ENCODE measurements around the gene ERFL.

The ERFL gene

GRCh38 chr19:41928221-41928683 lies at the start of gene ERFL:
Gene ERFL, minus strand, starts transcription at chr19:41928449. Its CDS starts 15,530 bp downstream, at chr19:41912919.
- DNase-seq: no peak

GRCh38 chr19:41977916-41978315 lies 49.7 kb upstream of the ERFL start:
- DNase-seq: no peak

- DNase-seq: no peak
Observed at GRCh38 chr19:41974652-41975051, 46.4 kb upstream of the ERFL start.

DNA sequence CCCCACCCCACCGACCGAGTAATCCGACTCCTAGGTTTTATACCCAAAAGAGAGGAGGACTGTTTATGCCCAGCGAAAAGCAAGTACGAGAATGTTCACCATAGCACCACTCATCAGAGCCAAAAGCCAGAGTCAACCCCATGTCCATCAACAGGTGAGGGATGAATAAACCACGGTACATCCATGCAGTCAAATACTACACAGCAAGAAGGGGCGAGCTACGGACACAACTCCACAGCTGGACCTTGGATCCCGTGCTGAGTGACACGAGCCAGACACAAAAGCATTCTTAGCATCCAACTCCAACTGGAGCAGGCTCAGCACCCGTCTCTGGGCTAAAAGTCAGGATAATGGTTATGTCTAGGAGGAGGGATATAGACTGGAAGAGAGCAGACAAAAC lies 43.1 kb upstream of the ERFL start:
- DNase-seq: no peak

GRCh38 chr19:41969772-41970458 lies 41.7 kb upstream of the ERFL start:
- no peak for DNase-seq

DNA sequence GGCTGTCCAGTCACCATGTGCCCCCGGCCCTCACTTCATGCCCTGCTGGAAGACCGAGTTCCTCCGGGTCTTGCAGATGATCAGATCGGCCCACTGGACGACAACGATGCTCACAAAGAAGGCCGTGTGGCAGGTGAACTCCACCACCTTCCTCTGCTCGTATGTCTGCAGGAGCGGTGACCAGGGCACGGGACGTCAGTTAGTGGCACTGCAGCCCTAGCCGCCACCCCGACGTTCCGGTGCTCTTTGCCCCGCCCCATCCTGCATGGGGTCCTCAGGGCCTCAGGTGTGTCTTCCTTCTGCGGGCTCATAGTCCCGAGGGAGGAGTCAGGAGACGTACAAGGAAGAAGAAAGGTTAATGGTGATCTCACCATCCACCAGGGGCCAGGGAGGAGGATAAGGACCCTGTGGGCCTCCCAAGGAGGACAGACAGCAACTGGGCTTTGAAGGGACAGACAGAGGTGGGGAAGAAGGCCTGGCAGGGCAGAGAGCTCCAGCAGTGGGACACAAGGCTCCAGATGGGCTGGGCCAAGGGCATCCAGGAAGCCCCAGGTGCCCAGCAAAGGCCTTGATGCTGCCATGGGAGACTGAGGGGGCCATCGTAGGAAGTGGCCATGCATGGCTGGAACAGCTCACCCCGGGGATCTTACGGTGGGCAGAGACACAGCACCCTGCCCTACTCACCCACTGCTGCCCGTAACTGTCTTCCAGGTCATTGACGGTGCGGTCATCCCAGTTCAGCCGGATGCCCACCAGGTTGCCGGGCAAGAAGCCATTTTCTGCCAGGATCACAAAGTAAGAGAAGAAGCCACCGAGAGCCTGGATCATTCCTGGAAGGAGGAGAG lies 40.7 kb upstream of the ERFL start:
- DNase-seq: no peak

GRCh38 chr19:41967054-41967783 lies 39.0 kb upstream of the ERFL start:
- no peak for DNase-seq

- no peak for DNase-seq
Observed at GRCh38 chr19:41965106-41965505, 36.9 kb upstream of the ERFL start.

- no peak for DNase-seq
Observed at GRCh38 chr19:41960973-41961372, 32.7 kb upstream of the ERFL start.

DNA sequence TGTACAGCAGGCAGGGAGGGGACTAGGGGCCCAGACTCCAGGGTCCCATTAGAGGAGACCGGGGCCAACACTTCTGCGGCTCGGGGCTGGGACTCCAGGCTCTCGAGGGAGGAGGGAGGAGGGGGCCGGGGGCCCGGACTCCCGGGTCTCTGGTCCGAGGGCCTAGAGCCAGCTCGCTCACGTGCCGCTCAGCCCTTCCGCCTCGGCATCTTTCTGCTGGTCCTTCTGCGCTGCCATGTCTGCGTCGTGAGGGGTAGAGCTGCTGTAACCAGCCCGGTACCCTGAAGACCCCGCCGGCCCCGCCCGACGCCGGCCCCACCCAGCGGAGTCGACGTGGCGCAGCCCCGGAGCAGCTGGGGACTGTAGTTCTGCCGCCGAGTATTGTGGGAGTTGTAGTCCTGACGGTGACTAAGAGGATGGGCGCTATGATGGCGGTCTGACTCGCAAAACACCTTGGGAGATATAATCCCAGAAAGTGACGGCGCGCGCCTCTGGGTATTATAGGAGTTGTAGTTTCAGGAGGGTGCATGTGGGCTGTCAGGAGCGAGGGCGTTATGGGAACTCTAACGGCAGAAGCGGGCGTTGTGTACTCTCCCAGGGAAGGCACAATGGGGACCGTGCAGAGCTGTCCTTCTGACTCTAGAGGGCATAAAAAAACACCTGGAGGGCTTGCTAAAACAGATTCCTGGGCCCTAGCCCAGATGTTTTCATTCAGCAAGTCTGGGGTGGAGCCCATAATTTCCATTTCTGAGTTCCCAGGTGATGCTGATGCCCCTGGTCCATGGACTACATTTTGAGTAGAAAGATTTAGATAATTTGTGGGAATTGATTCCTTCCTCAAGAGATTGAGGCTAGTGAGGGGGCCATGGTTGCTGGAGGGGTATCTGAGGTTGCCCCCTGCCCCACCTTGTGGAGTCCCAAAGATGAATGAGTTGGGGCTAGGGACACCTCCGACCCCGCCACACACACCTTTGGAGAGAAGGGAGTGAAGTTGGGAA lies 31.1 kb upstream of the ERFL start, which contains the start of gene RABAC1:
RABAC1 (minus strand) TSS at position 266 of the 998 bp plus-strand sequence; CDS start at position 237, 29 bp downstream.
- DNase-seq: peak; percentile 87

GRCh38 chr19:41958367-41959055 lies 30.3 kb upstream of the ERFL start:
- peak; percentile 79 for DNase-seq

GRCh38 chr19:41957838-41958366 lies 29.7 kb upstream of the ERFL start:
- peak; percentile 82 for DNase-seq

GRCh38 chr19:41957161-41957837 lies 29.1 kb upstream of the ERFL start:
- DNase-seq: no peak

DNA sequence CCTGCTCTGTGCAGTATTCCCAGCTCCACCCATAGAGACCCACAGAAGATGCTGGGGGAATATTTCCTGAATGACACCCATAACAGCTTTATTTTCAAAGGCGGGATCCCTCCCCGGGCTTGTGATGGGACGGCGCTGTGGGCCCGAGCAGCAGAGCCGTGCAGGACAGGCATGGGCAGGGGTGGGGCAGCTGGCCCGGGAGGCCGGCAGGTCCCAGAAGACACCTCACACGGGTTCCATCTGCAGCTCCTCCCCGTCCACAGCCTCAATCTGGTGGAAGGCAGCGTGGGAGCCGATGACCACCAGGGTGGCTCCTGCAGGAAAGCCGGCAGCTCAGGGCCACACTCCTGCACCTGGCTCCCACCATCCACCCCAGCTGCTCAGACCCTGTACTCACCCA lies 28.4 kb upstream of the ERFL start:
- no peak for DNase-seq

DNA sequence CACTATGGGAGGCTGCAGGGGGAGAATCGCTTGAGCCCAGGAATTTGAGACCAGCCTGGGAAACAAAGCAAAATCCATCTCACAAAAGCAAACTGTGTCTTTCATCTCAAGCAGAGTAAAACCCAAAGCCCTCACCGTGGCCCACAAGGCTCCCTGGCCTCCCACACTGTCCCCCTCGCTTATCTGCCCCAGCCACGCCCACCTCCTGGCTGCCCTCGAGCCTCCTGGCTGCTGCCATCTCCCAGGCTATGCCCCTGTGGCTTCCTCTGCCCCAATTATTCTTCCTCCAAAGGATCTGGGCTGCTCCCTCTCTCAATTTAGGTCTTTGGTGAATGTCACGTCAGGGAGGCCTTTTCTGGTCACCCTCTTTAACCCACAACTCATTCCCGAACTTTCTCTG lies 27.3 kb upstream of the ERFL start:
- no peak for DNase-seq

DNA sequence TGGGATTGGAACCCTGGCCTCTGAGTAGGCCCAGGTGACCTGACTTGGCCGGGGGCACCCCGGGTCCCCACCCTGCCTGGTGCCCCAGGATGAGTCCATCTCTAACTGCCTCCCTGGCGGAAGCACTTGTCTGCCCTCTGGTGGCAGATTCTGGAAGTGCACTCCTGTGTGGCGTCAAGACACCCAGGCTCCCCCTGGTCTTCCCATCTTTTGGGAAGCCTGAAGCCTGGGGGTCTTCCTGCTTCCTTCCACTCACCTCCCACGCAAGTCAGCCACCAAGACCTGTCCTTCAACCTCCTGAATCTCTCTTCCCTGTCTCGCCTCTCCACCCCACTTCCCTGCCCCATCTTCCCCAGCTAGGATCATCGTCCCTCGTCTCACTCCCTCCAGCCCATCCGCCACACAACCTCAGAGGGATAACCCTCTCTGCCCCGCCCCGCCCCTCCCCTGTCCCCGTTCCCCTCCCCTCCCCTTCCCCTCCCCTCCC lies 23.5 kb upstream of the ERFL start:
- DNase-seq: peak; percentile 62

GRCh38 chr19:41947091-41947490 lies 18.8 kb upstream of the ERFL start:
- no peak for DNase-seq

- no peak for DNase-seq
Observed at GRCh38 chr19:41945135-41945766, 17.0 kb upstream of the ERFL start.

GRCh38 chr19:41944336-41944735 lies 16.1 kb upstream of the ERFL start:
- DNase-seq: no peak

Data from NCI-H1105 (cell line).